Measurements from ENCODE around the gene PGLYRP3.

GRCh38 chr1:153349363-153350320 lies 36.9 kb upstream of the PGLYRP3 start:
- TF ChIP-seq POLR2A (IDR thresholded peaks at IDR 0.05; ENCODE audit: low read depth, low read length) (no peak), EZH2 (IDR thresholded peaks at IDR 0.05; ENCODE audit: borderline replicate concordance, low read depth, low read length, severe bottlenecking) (no peak), POLR2AphosphoS5 (IDR thresholded peaks at IDR 0.05; ENCODE audit: insufficient read depth, low read depth, low read length) (no peak), JUN (IDR thresholded peaks at IDR 0.05; ENCODE audit: borderline replicate concordance, insufficient read depth, insufficient read length, low read depth) (no peak)
- TF ChIP-seq, protein P1, sequence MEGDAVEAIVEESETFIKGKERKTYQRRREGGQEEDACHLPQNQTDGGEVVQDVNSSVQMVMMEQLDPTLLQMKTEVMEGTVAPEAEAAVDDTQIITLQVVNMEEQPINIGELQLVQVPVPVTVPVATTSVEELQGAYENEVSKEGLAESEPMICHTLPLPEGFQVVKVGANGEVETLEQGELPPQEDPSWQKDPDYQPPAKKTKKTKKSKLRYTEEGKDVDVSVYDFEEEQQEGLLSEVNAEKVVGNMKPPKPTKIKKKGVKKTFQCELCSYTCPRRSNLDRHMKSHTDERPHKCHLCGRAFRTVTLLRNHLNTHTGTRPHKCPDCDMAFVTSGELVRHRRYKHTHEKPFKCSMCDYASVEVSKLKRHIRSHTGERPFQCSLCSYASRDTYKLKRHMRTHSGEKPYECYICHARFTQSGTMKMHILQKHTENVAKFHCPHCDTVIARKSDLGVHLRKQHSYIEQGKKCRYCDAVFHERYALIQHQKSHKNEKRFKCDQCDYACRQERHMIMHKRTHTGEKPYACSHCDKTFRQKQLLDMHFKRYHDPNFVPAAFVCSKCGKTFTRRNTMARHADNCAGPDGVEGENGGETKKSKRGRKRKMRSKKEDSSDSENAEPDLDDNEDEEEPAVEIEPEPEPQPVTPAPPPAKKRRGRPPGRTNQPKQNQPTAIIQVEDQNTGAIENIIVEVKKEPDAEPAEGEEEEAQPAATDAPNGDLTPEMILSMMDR (IDR thresholded peaks at IDR 0.05; ENCODE audit: extremely low read depth in 1 of 2, insufficient read depth in 1 of 2, low read depth in 1 of 2, low read length in 2 of 2), result no peak
